ENCODE results near the gene PHACTR3. TPM values are rescaled to one million over a fixed set of nuclear protein-coding genes. Genes with fewer than 3 reads are reported as not detected.

PHACTR3 gene
- total RNA-seq, 1 experiment from 2014 or later: not detected

DNA sequence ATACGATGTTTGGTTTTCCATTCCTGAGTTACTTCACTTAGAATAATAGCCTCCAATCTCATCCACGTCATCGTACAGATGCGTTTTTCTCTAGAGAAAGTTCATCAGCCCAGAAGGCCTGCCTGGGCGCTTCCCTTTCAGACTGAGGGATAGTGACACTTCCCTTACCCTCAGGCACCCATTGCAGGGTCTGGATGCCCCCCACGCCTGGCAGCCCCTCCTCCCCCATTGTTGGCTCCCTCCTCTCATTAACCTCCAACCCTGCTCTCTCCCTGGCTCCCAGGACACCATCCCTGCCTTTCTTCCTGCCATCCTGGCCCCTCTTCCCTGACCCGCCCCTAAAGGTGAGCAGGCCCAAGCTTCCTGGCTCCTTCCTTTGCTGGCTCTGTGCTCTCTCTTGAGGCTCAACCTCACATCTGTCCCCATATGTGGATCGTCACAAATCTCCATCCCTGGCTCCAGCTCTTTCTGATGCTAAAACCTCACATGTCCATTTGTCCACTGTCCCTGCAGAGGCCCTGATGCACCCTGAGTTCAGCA lies 183.9 kb downstream of the PHACTR3 start:
- CTCF ChIA-PET: no interaction called here
- intact Hi-C loops (cut with micrococcal nuclease): no loop called here

DNA sequence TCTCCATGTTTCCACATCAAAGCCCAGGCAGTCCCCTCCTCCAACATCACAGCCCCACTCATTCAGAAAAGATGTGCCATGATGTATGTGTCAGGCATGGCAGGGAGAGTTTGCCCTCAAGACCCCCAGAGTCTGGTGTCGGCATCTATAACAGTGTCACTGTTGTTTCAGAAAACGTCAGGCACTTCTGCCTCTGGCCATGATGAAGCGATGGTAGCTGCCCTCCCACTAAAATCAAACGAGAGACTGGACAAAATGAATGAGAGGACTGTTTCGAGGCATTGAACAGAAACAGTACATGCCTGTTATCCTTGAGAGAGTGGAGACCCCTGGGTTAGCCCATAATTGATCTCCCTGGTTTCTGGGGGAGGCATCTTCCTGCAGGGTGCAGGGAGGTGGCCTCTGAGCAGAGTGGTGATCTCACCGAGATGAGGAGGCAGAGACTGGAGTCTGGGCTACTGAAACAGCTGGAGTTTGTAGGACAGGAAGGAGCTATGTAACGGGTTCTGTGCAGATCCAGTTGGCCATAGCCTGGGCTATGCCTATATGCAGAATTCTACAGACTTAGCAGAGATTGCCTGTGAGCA lies 184.6 kb downstream of the PHACTR3 start:
- ChIA-PET CTCF (no interaction called here), RAD21 (ENCODE audit: low non-redundant PET in 1 of 2, low total read pairs in 2 of 2, uncharacterized antibody in 2 of 2, unreplicated experiment in 2 of 2) (no interaction called here), POLR2A (no interaction called here)
- Histone ChIP-seq H4K20me1 (ENCODE audit: insufficient read depth) (no peaks in the 10 kb centered on the region), H3K4me2 (ENCODE audit: low read length) (no peak overlapping the region), H3K9ac (ENCODE audit: low read length) (no peak overlapping the region), H3K27me3 (ENCODE audit: insufficient read depth, low read length) (peaks cover 21% of the 10 kb centered on the region), H3K4me3 (replicated peaks in 1 of 2; ENCODE audit: low read depth in 1 of 2, low read length in 2 of 2) (no peak overlapping the region), H3K27ac (ENCODE audit: low read depth, low read length) (no peak overlapping the region), H2AFZ (ENCODE audit: low read depth, low read length, poor library complexity, severe bottlenecking) (no peak overlapping the region), H3K79me2 (ENCODE audit: insufficient read depth, low read length) (no peaks in the 10 kb centered on the region), H3K9me2 (ENCODE audit: insufficient read depth) (no peaks in the 10 kb centered on the region), H3K36me3 (ENCODE audit: control insufficient read depth in 1 of 2, insufficient read depth in 2 of 2, low read length in 2 of 2) (no peaks in the 10 kb centered on the region), H3K4me1 (ENCODE audit: control insufficient read depth in 1 of 2, insufficient read depth in 2 of 2, low read length in 2 of 2) (no peaks in the 10 kb centered on the region), H3K9me3 (ENCODE audit: control insufficient read depth in 1 of 2, insufficient read depth in 1 of 2, low read depth in 1 of 2, low read length in 2 of 2) (no peaks in the 10 kb centered on the region)
- no TSS peak for BruUV-seq (replicated peaks)
- no peak for TF ChIP-seq RAD21 (IDR thresholded peaks at IDR 0.05; ENCODE audit: low read depth)
- no peak for TF ChIP-seq TCF7L2 (IDR thresholded peaks at IDR 0.05; ENCODE audit: borderline replicate concordance, extremely low read depth, insufficient read depth, insufficient read length)
- TF ChIP-seq POLR2A (IDR thresholded peaks at IDR 0.05; ENCODE audit: borderline replicate concordance, extremely low read depth, insufficient read depth, insufficient read length): no peak
- no peak for TF ChIP-seq ZNF274 (IDR thresholded peaks at IDR 0.05; ENCODE audit: low read depth, low read length)
- no peak for TF ChIP-seq CEBPB (IDR thresholded peaks at IDR 0.05; ENCODE audit: low read depth)
- no peak for TF ChIP-seq YY1 (IDR thresholded peaks at IDR 0.05; ENCODE audit: extremely low read depth, insufficient replicate concordance, low read depth, low read length)
- TF ChIP-seq EZH2phosphoT487 (IDR thresholded peaks at IDR 0.05; ENCODE audit: borderline replicate concordance): no peak
- TF ChIP-seq JUND (IDR thresholded peaks at IDR 0.05): no peak
- TF ChIP-seq EZH2 (IDR thresholded peaks at IDR 0.05): no peak
- TF ChIP-seq SIN3A (IDR thresholded peaks at IDR 0.05; ENCODE audit: low read depth): no peak
- DNase-seq (ENCODE audit: low read depth, low spot score) (no peak), ATAC-seq (no peak)
- intact Hi-C loops (cut with micrococcal nuclease): no loop called here

More for the DNA sequence above, 183.9 kb downstream of the PHACTR3 start:
- H3K4me3 ChIP-seq (replicated peaks in 1 of 2; ENCODE audit: low read depth in 1 of 2, low read length in 2 of 2): no peak overlapping the region
- no peaks in the 10 kb centered on the region for H3K4me1 ChIP-seq (ENCODE audit: control insufficient read depth in 1 of 2, insufficient read depth in 2 of 2, low read length in 2 of 2)
- DNase-seq (ENCODE audit: low read depth, low spot score) (no peak), ATAC-seq (no peak)
- TF ChIP-seq FOSL1 (IDR thresholded peaks at IDR 0.05; ENCODE audit: low read depth): no peak
- TF ChIP-seq, protein P1, sequence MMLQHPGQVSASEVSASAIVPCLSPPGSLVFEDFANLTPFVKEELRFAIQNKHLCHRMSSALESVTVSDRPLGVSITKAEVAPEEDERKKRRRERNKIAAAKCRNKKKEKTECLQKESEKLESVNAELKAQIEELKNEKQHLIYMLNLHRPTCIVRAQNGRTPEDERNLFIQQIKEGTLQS (IDR thresholded peaks at IDR 0.05): no peak
- TF ChIP-seq, protein P2, sequence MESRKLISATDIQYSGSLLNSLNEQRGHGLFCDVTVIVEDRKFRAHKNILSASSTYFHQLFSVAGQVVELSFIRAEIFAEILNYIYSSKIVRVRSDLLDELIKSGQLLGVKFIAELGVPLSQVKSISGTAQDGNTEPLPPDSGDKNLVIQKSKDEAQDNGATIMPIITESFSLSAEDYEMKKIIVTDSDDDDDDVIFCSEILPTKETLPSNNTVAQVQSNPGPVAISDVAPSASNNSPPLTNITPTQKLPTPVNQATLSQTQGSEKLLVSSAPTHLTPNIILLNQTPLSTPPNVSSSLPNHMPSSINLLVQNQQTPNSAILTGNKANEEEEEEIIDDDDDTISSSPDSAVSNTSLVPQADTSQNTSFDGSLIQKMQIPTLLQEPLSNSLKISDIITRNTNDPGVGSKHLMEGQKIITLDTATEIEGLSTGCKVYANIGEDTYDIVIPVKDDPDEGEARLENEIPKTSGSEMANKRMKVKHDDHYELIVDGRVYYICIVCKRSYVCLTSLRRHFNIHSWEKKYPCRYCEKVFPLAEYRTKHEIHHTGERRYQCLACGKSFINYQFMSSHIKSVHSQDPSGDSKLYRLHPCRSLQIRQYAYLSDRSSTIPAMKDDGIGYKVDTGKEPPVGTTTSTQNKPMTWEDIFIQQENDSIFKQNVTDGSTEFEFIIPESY (IDR thresholded peaks at IDR 0.05; ENCODE audit: extremely low read depth, insufficient replicate concordance, low read length): no peak
- no peaks in the 10 kb centered on the region for H4K20me1 ChIP-seq (ENCODE audit: insufficient read depth)
- peaks cover 21% of the 10 kb centered on the region for H3K27me3 ChIP-seq (ENCODE audit: insufficient read depth, low read length)
- no peaks in the 10 kb centered on the region for H3K36me3 ChIP-seq (ENCODE audit: control insufficient read depth in 1 of 2, insufficient read depth in 2 of 2, low read length in 2 of 2)
- H2AFZ ChIP-seq (ENCODE audit: low read depth, low read length, poor library complexity, severe bottlenecking): no peak overlapping the region
- BruUV-seq (replicated peaks): no TSS peak
- H3K9me3 ChIP-seq (ENCODE audit: control insufficient read depth in 1 of 2, insufficient read depth in 1 of 2, low read depth in 1 of 2, low read length in 2 of 2): no peaks in the 10 kb centered on the region
- no peak overlapping the region for H3K4me2 ChIP-seq (ENCODE audit: low read length)
- H3K9me2 ChIP-seq (ENCODE audit: insufficient read depth): no peaks in the 10 kb centered on the region
- POLR2A ChIA-PET: no interaction called here
- H3K9ac ChIP-seq (ENCODE audit: low read length): no peak overlapping the region
- RAD21 ChIA-PET (ENCODE audit: low non-redundant PET in 1 of 2, low total read pairs in 2 of 2, uncharacterized antibody in 2 of 2, unreplicated experiment in 2 of 2): no interaction called here
- H3K79me2 ChIP-seq (ENCODE audit: insufficient read depth, low read length): no peaks in the 10 kb centered on the region
- no peak overlapping the region for H3K27ac ChIP-seq (ENCODE audit: low read depth, low read length)

Measured in HCT116 (cell line).